Ectodermal cell (in vitro differentiated cells): ENCODE measurements around the gene CTIF.
A peak's percentile ranks its signal among the peaks of the same experiment; 100 is the strongest.

Source experiments
- H3K27ac ChIP-seq: 2 replicates; pipeline ENCODE4 v1.7.0; 2013; ENCODE audit warnings: mild to moderate bottlenecking, low read depth, low read length; ENCODE audit not compliant: insufficient read depth, poor library complexity, severe bottlenecking
- H3K27me3 ChIP-seq: 2 replicates; pipeline ENCODE4 v1.7.0; 2013; ENCODE audit warnings: mild to moderate bottlenecking, low read length; ENCODE audit not compliant: insufficient read depth, control insufficient read depth, poor library complexity, severe bottlenecking
- H3K36me3 ChIP-seq: one replicate; pipeline ENCODE4 v1.7.0; 2013; ENCODE audit warnings: low read length; ENCODE audit not compliant: control insufficient read depth, insufficient read depth
- H3K4me1 ChIP-seq: one replicate; pipeline ENCODE4 v1.7.0; 2013; ENCODE audit warnings: low read length; ENCODE audit not compliant: control insufficient read depth, insufficient read depth
- H3K4me3 ChIP-seq: 2 replicates; pipeline ENCODE4 v1.7.0; 2013; ENCODE audit warnings: low read depth, low read length, control low read depth; ENCODE audit not compliant: insufficient read depth
- H3K9me3 ChIP-seq: 2 replicates; pipeline ENCODE4 v1.7.0; 2013; ENCODE audit warnings: mild to moderate bottlenecking, low read length, moderate library complexity; ENCODE audit not compliant: control insufficient read depth
- WGBS, 2 experiments: methylation state at CpG; one replicate each; pipeline ENCODE4 v1.1.7; 2013; ENCODE audit warnings: missing lambda C conversion rate in 2 of 2; 5-methylcytosine and 5-hydroxymethylcytosine counted together

Gene CTIF

GRCh38 chr18:48581941-48582340, 43.1 kb downstream of the CTIF start:
- 94% methylated on average over 8 of the region's 8 CpGs for WGBS, 2 experiments
- Histone ChIP-seq H3K4me1 (no peaks in the 10 kb centered on the region), H3K36me3 (no peaks in the 10 kb centered on the region), H3K27ac (no peak overlapping the region), H3K4me3 (no peak overlapping the region), H3K27me3 (no peaks in the 10 kb centered on the region), H3K9me3 (no peaks in the 10 kb centered on the region)

- Histone ChIP-seq H3K4me3 (no peak overlapping the region), H3K27ac (no peak overlapping the region), H3K9me3 (no peaks in the 10 kb centered on the region), H3K4me1 (no peaks in the 10 kb centered on the region), H3K27me3 (no peaks in the 10 kb centered on the region), H3K36me3 (no peaks in the 10 kb centered on the region)
- whole genome bisulfite sequencing, 2 experiments = 92 to 97% methylated on average over 2 of the region's 2 CpGs
These were observed 44.1 kb downstream of the CTIF start for GRCh38 chr18:48582946-48583345.

GRCh38 chr18:48583573-48583972, 44.7 kb downstream of the CTIF start:
- Histone ChIP-seq H3K27ac (no peak overlapping the region), H3K36me3 (no peaks in the 10 kb centered on the region), H3K9me3 (no peaks in the 10 kb centered on the region), H3K27me3 (no peaks in the 10 kb centered on the region), H3K4me3 (no peak overlapping the region), H3K4me1 (no peaks in the 10 kb centered on the region)
- 90 to 92% methylated on average over 5 of the region's 5 CpGs for WGBS, 2 experiments

GRCh38 chr18:48589797-48590519, 51.1 kb downstream of the CTIF start:
- Histone ChIP-seq H3K27ac (no peak overlapping the region), H3K4me1 (peaks cover 4% of the 10 kb centered on the region), H3K9me3 (no peaks in the 10 kb centered on the region), H3K27me3 (no peaks in the 10 kb centered on the region), H3K4me3 (no peak overlapping the region), H3K36me3 (no peaks in the 10 kb centered on the region)
- 93 to 94% methylated on average over 15 of the region's 15 CpGs for WGBS, 2 experiments

- Histone ChIP-seq H3K9me3 (no peaks in the 10 kb centered on the region), H3K36me3 (no peaks in the 10 kb centered on the region), H3K4me3 (no peak overlapping the region), H3K27me3 (no peaks in the 10 kb centered on the region), H3K27ac (no peak overlapping the region), H3K4me1 (peaks cover 4% of the 10 kb centered on the region)
- WGBS, 2 experiments = 94 to 97% methylated on average over 5 of the region's 5 CpGs
These were observed 51.8 kb downstream of the CTIF start for GRCh38 chr18:48590678-48591077.

- H3K4me3 ChIP-seq = no peak overlapping the region
- H3K4me1 ChIP-seq = peaks cover 4% of the 10 kb centered on the region
- H3K27ac ChIP-seq = peak overlapping the region; percentile 50
- no peaks in the 10 kb centered on the region for H3K27me3 ChIP-seq
- H3K36me3 ChIP-seq = no peaks in the 10 kb centered on the region
- no peaks in the 10 kb centered on the region for H3K9me3 ChIP-seq
- WGBS, 2 experiments = 63 to 66% methylated on average over 17 of the region's 17 CpGs
These were observed 53.8 kb downstream of the CTIF start for GRCh38 chr18:48592540-48593171.

- Histone ChIP-seq H3K9me3 (no peaks in the 10 kb centered on the region), H3K36me3 (no peaks in the 10 kb centered on the region), H3K27ac (no peak overlapping the region), H3K4me3 (no peak overlapping the region), H3K27me3 (no peaks in the 10 kb centered on the region), H3K4me1 (peaks cover 16% of the 10 kb centered on the region)
- 93% methylated on average over 13 of the region's 13 CpGs for WGBS, 2 experiments
These were observed 55.8 kb downstream of the CTIF start for GRCh38 chr18:48594471-48595094.

GRCh38 chr18:48595703-48596218, 56.9 kb downstream of the CTIF start:
- Histone ChIP-seq H3K27ac (no peak overlapping the region), H3K36me3 (no peaks in the 10 kb centered on the region), H3K9me3 (no peaks in the 10 kb centered on the region), H3K4me3 (no peak overlapping the region), H3K27me3 (no peaks in the 10 kb centered on the region), H3K4me1 (peaks cover 19% of the 10 kb centered on the region)
- 92 to 94% methylated on average over 4 of the region's 4 CpGs for WGBS, 2 experiments

GRCh38 chr18:48597110-48597509, 58.3 kb downstream of the CTIF start:
- Histone ChIP-seq H3K36me3 (no peaks in the 10 kb centered on the region), H3K4me1 (peaks cover 23% of the 10 kb centered on the region), H3K27ac (no peak overlapping the region), H3K27me3 (no peaks in the 10 kb centered on the region), H3K4me3 (no peak overlapping the region), H3K9me3 (no peaks in the 10 kb centered on the region)
- WGBS, 2 experiments = 82 to 86% methylated on average over 5 of the region's 5 CpGs

- Histone ChIP-seq H3K9me3 (no peaks in the 10 kb centered on the region), H3K27ac (no peak overlapping the region), H3K36me3 (no peaks in the 10 kb centered on the region), H3K4me1 (peaks cover 23% of the 10 kb centered on the region), H3K4me3 (no peak overlapping the region), H3K27me3 (no peaks in the 10 kb centered on the region)
- 93 to 94% methylated on average over 3 of the region's 3 CpGs for WGBS, 2 experiments
These were observed 58.8 kb downstream of the CTIF start for GRCh38 chr18:48597671-48598070.
